Natural killer cell (primary cell): Measurements from ENCODE around the gene SERTAD3. TPM values are rescaled to one million over a fixed set of nuclear protein-coding genes. Genes with fewer than 3 reads are reported as not detected.

ENCODE experiments used
- ATAC-seq, 3 donors: fragments of 150-1000 bp in 2 of 3; fragments of 200-7000 bp in 1 of 3; cut with Tn5 transposase; 1 replicate in 1 of 3; 2 replicates in 2 of 3; pipeline ENCODE4 v1.10.0; 2021; ENCODE audit warnings: mild to moderate bottlenecking in 2 of 3, moderate library complexity in 2 of 3
- DNase-seq, 2 donors: peaks; one replicate each; pipeline versions ENCODE4 v3.0.0 to v3.0.0-alpha.2; 2013 to 2021; ENCODE audit warnings: mixed read lengths in 1 of 2
- H3K27ac ChIP-seq: one replicate; pipeline ENCODE4 v1.5.1; 2013; ENCODE audit warnings: mild to moderate bottlenecking, low read length
- H3K27me3 ChIP-seq: one replicate; pipeline ENCODE4 v1.6.1; 2013; ENCODE audit warnings: low read length; ENCODE audit not compliant: control insufficient read depth, insufficient read depth
- H3K36me3 ChIP-seq: one replicate; pipeline ENCODE4 v1.6.1; 2013; ENCODE audit warnings: low read length; ENCODE audit not compliant: control insufficient read depth, insufficient read depth
- H3K4me1 ChIP-seq: one replicate; pipeline ENCODE4 v1.6.1; 2013; ENCODE audit warnings: low read length; ENCODE audit not compliant: control insufficient read depth, insufficient read depth
- H3K4me3 ChIP-seq: one replicate; pipeline ENCODE4 v1.5.1; 2013; ENCODE audit warnings: low read length
- H3K9me3 ChIP-seq: one replicate; pipeline ENCODE4 v1.6.1; 2013; ENCODE audit warnings: low read length; ENCODE audit not compliant: control insufficient read depth, insufficient read depth
- H3K27ac Mint-ChIP-seq, 2 donors: one replicate each; pipeline ENCODE4 v1.8.0; 2022; ENCODE audit warnings: mild to moderate bottlenecking in 2 of 2, mixed read lengths in 2 of 2, moderate library complexity in 1 of 2
- H3K27me3 Mint-ChIP-seq, 2 donors: one replicate each; pipeline ENCODE4 v1.8.0; 2022; ENCODE audit warnings: low read depth in 2 of 2, mixed read lengths in 2 of 2
- H3K36me3 Mint-ChIP-seq: one replicate; pipeline ENCODE4 v1.8.0; 2022; ENCODE audit warnings: mixed read lengths
- H3K4me1 Mint-ChIP-seq, 2 donors: one replicate each; pipeline ENCODE4 v1.8.0; 2022; ENCODE audit warnings: mixed read lengths in 2 of 2
- H3K4me3 Mint-ChIP-seq: one replicate; pipeline ENCODE4 v1.8.0; 2022; ENCODE audit warnings: mild to moderate bottlenecking, moderate library complexity, mixed read lengths
- H3K9me3 Mint-ChIP-seq, 2 donors: one replicate each; pipeline ENCODE4 v1.8.0; 2022; ENCODE audit warnings: mixed read lengths in 2 of 2
- CTCF ChIP-seq: fragments of 200-600 bp; IDR thresholded peaks from one replicate; pipeline ENCODE4 v1.8.0; 2022; ENCODE audit warnings: antibody characterized with exemption
- WGBS: methylation state at CpG from one replicate; pipeline ENCODE4 v1.1.7; 2013; ENCODE audit warnings: missing lambda C conversion rate; ENCODE audit not compliant: insufficient coverage; 5-methylcytosine and 5-hydroxymethylcytosine counted together
- intact Hi-C: fragments of 100-400 bp; cut with micrococcal nuclease; formaldehyde crosslinking; loops from one replicate; pipeline ENCODE4 v1.14.2; 2022
- total RNA-seq, 4 donors: library from RNA; stranded (reverse); fragments of 120-200 nt in 1 of 4; gene quantifications; one replicate each; pipeline versions ENCODE4 v1.2.3 to v1.2.4, GENCODE V29; 2013 to 2022

SERTAD3 gene
- total RNA-seq, 3 donors from 2014 or later (not counting 1 experiment from before 2014, with no cell fraction given), result 57.3 to 102 (median 83.3) TPM

- no peak for TF ChIP-seq CTCF
- peaks cover 0 to 3% of the 10 kb centered on the region in 2 donors for H3K27me3 Mint-ChIP-seq
- H3K4me3 Mint-ChIP-seq, result no peak overlapping the region
- peaks cover 31 to 48% of the 10 kb centered on the region in 2 donors for H3K4me1 Mint-ChIP-seq
- Histone ChIP-seq H3K36me3 (no peaks in the 10 kb centered on the region), H3K27ac (no peak overlapping the region), H3K4me3 (no peak overlapping the region), H3K4me1 (peaks cover 54% of the 10 kb centered on the region), H3K9me3 (no peaks in the 10 kb centered on the region), H3K27me3 (no peaks in the 10 kb centered on the region)
- intact Hi-C loops, result no loop called here
- H3K36me3 Mint-ChIP-seq, result no peaks in the 10 kb centered on the region
- no peaks in the 10 kb centered on the region for H3K9me3 Mint-ChIP-seq
- 96% methylated on average over 17 of the region's 21 CpGs for WGBS
- peak in 1 of 2 donors; percentile 2 for DNase-seq
- ATAC-seq, result no peak
- H3K27ac Mint-ChIP-seq, result no peak overlapping the region
Measured at GRCh38 chr19:40414542-40415535, 29.3 kb downstream of the SERTAD3 start.

- Mint-ChIP-seq H3K27me3 (peaks cover 0 to 3% of the 10 kb centered on the region in 2 donors), H3K4me3 (peak within 1 kb of the TSS; percentile 41), H3K36me3 (no peaks in the 10 kb centered on the region), H3K4me1 (peaks cover 29 to 41% of the 10 kb centered on the region in 2 donors), H3K9me3 (no peaks in the 10 kb centered on the region), H3K27ac (peak within 1 kb of the TSS in 1 of 2 donors; percentile 43)
- intact Hi-C loops, result no loop called here
- H3K27ac ChIP-seq, result no peak within 1 kb of the TSS
- H3K9me3 ChIP-seq, result no peaks in the 10 kb centered on the region
- ATAC-seq, result peak; percentile 47 to 66 (median 56)
- WGBS, result 43% methylated on average over 16 of the region's 18 CpGs
- no peak for TF ChIP-seq CTCF
- H3K27me3 ChIP-seq, result no peaks in the 10 kb centered on the region
- peaks cover 57% of the 10 kb centered on the region for H3K4me1 ChIP-seq
- H3K36me3 ChIP-seq, result no peaks in the 10 kb centered on the region
- no peak within 1 kb of the TSS for H3K4me3 ChIP-seq
- DNase-seq, result peak in 1 of 2 donors; percentile 8
Measured at GRCh38 chr19:40413291-40413845, 30.8 kb downstream of the SERTAD3 start, which contains the start of gene PRX. TSS of gene PRX (minus strand) at chr19:40413378. CDS start at chr19:40407932, 5,446 bp downstream.

GRCh38 chr19:40412866-40413265, 31.3 kb downstream of the SERTAD3 start:
- peaks cover 0 to 3% of the 10 kb centered on the region in 2 donors for H3K27me3 Mint-ChIP-seq
- H3K9me3 Mint-ChIP-seq, result no peaks in the 10 kb centered on the region
- no peak for DNase-seq
- peak overlapping the region in 1 of 2 donors; percentile 43 for H3K27ac Mint-ChIP-seq
- no peak overlapping the region for H3K4me3 Mint-ChIP-seq
- Histone ChIP-seq H3K9me3 (no peaks in the 10 kb centered on the region), H3K36me3 (no peaks in the 10 kb centered on the region), H3K4me1 (peaks cover 62% of the 10 kb centered on the region), H3K4me3 (no peak overlapping the region), H3K27ac (no peak overlapping the region), H3K27me3 (no peaks in the 10 kb centered on the region)
- no peak for ATAC-seq
- H3K4me1 Mint-ChIP-seq, result peaks cover 26 to 40% of the 10 kb centered on the region in 2 donors
- no peaks in the 10 kb centered on the region for H3K36me3 Mint-ChIP-seq
- WGBS, result 91% methylated on average over 4 of the region's 4 CpGs
- no peak for TF ChIP-seq CTCF
- intact Hi-C loops, result no loop called here
